Thyroid gland (tissue), 4 donors: ENCODE results near the gene DCX.

Experiments
- CTCF ChIP-seq, 6 experiments: fragments of 200-600 bp in 3 of 6; fragments of 450-650 bp in 3 of 6; sonication (generic) in 3 of 6; IDR thresholded peaks; one replicate each; pipeline ENCODE4 v1.5.1; 2016 to 2019; ENCODE audit warnings: antibody characterized with exemption in 6 of 6, mild to moderate bottlenecking in 2 of 6, inconsistent platforms in 1 of 6, moderate library complexity in 1 of 6
- POLR2A ChIP-seq, 2 donors: fragments of 450-650 bp; IDR thresholded peaks; one replicate each; pipeline ENCODE4 v1.6.1; 2017; ENCODE audit warnings: antibody characterized with exemption in 2 of 2, mild to moderate bottlenecking in 2 of 2, moderate library complexity in 1 of 2

- TF ChIP-seq CTCF (IDR thresholded peaks at IDR 0.05) (no peak), POLR2A (IDR thresholded peaks at IDR 0.05) (no peak)
These were observed 102.9 kb downstream of the DCX start for GRCh38 chrX:111309083-111309482.
